Measurements from ENCODE around the gene KCNQ1.

Gene KCNQ1

DNA sequence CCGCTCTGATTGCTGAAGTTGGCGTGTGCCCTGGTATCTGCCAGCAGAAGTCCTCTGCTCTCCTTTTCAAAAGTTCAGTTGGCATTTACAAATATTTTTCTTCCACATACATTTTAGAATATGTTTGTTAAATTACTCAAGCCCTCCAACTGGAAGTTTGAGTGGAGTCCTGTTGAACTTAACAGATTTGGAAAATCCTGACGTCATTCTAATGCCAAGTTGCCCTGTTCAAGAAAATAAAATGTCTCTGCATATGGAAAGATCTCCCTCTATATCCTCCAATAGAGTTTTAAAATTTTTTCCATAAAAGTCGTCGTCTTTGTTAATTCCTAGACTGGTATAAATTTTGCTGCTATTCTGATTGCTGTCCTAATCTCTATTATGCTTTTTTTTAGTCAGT lies 251.6 kb downstream of the KCNQ1 start:
- no peak for DNase-seq (ENCODE audit: low read depth in 2 of 2)

DNA sequence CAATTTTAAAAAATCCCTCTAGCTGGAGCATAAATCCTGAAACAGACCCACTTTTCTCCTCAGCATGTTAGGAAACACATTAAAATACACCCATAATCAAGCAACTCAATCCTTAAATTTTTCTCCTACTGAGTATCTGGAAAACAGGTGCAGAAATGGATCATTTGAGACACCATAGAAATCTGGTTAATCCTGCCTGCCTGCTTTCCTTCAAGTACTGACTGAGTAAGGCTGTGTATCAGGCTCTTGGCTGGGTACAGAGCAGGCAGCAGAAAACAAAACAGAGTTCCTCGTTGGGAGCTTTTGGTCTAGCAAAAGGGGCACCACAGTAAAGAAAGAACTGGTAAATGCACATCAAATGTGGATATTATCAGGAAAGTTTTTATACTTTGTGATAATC lies 253.1 kb downstream of the KCNQ1 start:
- no peak for DNase-seq (ENCODE audit: low read depth in 2 of 2)

DNA sequence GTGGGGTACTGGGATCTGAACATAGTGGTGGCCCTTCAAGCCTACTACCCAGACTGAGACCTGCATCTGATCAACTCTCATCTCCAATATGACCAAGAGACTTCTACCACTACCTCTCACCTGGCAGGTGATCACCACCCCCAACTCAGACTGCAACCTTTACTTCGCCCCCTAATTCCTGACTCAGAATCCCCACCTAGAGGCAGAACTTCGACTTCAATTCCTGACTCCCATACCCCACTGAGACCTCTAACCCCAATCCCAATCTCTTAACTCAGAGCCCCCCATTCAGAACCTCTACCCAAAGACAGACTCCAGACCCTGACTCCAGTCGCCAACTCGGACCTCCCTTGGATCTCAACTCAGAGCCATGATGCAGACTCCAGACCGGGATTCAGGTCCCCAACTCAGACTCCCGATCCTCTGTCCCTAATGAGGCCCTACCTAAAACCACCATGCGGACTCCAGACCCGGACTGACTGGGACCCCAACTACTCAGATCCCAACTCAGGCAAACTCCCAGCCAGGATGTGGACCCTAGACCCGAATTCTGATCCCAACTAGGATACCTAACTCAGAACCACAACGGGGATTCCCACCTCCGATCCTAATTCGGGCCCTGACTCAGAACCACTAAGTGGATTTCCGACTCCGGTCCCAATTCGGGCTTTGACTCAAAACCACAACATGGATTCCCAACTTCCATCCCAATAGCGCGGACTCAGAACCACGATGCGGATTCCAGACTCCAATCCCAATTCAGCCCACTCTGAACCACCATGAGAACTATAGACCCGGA lies 253.8 kb downstream of the KCNQ1 start:
- no peak for DNase-seq (ENCODE audit: low read depth in 2 of 2)

DNA sequence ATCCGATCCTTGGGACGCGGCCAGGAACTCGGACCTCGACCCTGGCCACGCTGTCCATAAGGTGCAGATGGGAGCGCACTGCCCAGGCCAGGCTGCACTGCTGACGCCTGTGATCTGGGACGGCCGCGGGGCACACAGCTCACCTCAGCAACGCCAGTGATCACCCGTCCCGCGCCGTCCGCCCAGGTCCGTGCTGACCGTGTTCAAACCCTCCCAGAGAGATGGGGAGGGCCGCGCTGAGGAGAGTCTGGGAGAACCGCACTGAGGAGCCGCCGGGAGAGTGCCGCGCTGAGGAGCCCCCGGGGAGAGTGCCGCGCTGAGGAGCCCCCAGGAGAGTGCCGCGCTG lies 254.3 kb downstream of the KCNQ1 start:
- DNase-seq (ENCODE audit: low read depth in 2 of 2), result no peak

DNA sequence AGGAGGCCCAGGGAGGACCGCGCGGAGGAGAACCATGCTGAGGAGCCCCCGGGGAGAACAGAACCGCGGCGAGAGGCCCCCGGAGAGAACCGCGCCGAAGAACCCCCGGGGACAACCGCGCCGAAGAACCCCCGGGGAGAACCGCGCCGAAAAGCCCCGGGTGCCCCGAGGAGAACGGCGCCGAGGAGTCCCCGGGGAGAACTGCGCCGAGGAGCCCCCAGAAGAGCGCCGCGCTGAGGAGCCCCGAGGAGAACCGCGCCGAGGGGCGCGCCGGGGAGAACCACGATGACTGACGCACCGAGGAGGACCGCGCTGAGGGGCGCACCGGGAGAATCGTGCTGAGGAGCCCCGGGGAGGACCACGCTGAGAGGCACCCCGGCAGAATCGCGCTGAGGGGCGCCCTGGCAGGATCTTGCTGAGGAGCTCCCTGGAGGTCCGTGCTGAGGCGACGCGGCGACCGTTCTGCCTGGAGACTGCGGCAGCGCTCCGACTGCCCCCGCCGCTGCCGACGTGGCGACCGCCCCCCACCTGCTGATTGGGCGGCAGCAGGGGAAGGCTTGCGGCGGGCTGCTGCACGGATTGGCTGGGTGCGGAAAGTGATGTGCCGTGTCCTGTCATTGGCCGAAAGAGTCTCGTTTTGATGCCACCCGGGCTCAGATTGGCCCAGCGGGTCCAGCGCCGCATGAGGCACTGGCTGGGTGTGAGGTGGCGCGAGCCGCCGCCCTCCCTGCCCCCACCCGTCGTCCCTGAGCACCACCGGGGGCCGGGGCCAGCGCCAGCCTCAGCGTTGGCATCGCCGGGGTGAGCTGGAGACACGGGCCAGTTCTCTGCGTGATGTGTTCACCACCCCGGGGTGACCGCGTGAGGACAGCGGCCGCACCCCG lies 255.0 kb downstream of the KCNQ1 start, which contains the start of gene KCNQ1OT1:
TSS of gene KCNQ1OT1 (minus strand) at position 464 of the 884 bp plus-strand sequence.
- peak; percentile 69 for DNase-seq (ENCODE audit: low read depth in 2 of 2)

DNA sequence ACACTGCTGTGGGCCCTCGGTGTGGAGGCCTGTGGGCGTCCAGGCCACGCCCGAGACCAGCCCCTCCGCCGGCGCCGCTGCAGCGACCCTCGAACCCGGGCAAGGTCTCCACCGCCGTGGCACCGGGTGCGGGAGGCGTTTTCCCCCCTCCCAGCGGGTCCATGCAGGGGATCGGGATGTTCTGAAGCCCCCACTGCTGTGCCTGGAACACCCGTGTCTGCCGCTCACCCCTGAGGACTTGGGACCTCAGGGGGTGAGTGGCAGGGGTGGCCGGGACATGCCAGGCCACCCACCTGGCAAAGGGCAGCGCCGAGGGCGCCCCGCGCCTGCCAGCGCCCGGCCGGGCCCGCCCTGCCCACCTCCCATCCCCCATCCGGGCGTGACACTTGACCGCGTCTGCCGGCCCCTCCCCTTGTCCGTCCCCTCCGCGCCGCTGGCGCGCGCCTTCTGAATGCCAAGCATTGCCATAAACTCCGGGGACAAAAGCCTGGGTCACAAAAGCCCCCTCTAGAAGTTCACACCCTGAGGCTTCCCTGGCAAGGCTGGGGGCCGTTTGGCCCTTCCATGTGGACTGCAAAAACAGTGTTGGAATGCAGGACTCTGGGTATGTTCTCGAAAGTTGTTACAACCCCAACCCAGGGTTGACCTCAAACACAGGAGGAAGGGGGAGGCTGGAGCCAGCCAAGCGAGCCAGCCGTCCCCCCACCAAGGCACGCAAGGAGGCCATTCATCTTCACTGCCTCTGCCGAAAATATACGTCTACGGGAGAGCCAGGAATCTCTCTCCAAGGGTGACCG lies 255.8 kb downstream of the KCNQ1 start:
- peak in 1 of 2 donors; percentile 24 for DNase-seq (ENCODE audit: low read depth in 2 of 2)

DNA sequence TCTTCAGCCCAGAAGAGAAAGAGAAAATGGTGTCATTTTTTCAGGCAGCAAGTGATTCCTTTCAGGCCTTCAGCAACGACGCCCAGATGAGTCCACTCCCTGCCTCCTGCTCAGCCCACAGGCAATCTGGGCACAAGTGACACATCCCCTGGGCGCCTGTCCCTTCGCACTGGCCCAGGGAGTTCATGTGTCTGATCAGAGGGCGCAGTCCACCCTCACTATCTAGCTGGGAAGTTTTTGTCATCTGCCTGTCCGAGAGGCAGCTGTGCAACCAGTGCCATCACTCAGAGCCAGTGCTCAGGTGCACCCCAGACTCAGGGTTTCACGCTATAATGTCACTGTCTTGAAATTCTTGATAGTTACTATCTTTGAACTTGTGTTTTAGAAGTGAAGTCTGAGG lies 256.4 kb downstream of the KCNQ1 start:
- DNase-seq (ENCODE audit: low read depth in 2 of 2), result no peak

DNA sequence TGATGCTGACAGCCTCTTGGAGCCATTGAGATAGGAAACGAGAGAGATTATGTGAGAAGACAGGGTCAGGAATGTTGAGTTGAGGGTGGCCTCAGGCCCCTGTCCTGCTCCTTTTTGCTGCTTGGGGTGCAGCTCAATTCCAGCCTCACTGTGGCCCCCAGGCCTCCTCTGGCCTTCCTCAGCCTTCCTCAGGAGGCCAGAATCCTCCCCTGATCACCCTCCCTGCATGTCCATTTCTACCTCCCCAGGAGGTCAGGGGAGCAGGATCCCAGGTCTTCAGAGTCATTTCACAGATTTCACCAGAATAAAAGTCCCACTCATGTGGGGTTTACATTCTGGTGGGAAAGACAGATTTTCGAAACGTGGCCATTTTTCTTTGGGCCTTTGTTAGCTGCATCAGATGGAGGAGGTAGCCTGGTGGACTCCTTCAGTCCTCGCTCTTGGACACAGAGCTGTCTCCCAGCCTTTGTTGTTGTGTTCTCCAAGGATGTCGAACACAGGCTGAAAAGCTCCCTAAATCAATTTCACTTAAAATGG lies 257.2 kb downstream of the KCNQ1 start:
- DNase-seq (ENCODE audit: low read depth in 2 of 2), result no peak

DNA sequence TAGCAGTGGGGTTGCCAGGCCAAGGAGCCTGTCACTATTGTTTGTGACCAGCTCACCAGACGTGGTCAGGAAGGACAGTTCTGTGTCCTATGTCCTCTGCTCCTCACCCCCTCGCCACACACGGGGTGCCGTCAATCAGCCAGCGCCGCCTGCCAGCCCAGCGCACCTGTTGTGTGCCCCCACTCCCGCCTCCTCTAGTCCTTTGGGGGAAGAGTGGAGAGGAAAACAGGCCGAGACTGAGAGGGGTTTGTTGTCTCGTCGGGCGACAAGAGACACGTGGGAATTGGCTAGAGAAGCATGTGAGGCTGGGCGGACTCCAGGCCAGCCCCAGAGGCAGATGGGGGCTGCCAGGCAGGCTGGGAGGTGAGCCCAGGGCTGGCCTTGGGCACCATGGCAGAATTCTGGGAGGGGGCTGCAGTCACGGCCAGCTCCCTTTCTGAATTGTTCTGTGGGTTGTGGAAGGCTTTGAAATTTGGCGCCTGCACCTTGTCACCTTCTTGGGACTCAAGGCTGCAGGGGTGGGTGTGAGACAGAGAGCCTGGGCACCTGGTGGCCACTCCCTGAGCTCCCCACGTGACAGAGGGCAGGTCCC lies 258.1 kb downstream of the KCNQ1 start:
- no peak for DNase-seq (ENCODE audit: low read depth in 2 of 2)

DNA sequence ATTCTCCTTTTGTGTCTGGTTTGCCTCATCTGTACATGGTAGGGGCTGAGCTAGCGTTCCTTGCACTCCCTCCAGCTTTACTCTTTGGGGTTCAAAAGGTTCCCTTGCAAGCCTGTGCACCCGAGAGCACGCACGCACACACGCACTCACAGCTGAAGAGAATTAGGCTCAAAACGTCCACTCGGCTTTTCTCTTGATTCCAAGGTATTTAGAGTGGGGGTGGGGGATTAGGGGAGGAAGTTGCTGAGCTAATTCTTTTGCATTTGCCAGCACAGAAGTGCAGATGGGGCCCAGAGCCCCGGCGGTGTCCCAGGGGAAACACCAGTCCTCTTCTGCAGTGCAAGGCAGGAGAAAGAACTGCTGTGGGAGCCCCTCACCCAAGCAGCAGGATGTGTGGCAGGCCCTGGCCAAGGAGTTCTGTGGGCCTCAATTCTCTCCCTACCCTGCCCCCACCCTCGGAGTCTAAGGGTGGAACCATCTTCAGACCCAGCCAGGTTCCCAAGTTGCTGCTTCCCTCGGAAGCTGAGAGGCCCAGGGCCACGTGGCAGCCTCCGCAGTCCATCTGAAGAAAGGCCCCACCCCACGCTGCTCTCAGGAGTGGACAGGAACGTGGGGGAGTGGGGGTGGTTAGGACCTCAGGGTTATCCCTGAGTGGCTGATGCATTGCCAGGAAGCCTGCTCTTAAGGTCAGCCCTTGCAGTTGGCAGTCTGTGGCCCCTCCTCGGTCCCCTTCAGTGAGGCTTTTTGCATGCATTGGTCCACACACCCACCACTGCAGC lies 258.7 kb downstream of the KCNQ1 start:
- DNase-seq (ENCODE audit: low read depth in 2 of 2), result no peak

DNA sequence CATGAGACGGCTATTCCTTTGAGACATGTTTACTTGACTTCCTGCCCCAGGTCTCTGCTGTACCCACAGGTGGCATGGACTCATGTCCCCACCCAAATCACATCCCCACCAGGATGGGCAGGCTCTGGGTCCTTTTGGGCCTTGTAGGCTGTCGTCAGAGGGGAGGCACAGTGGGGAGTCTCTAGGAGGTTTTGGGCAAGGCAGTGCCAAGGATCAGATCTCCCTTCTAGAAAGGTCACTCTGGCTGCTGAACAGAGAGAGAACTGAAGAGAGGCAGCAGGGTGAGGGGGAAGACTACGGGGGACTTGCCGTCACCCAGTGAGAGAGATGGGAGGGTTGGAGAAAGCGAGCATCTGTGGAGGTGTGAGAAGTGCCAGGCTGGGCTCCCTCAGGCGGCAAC lies 259.5 kb downstream of the KCNQ1 start:
- no peak for DNase-seq (ENCODE audit: low read depth in 2 of 2)

DNA sequence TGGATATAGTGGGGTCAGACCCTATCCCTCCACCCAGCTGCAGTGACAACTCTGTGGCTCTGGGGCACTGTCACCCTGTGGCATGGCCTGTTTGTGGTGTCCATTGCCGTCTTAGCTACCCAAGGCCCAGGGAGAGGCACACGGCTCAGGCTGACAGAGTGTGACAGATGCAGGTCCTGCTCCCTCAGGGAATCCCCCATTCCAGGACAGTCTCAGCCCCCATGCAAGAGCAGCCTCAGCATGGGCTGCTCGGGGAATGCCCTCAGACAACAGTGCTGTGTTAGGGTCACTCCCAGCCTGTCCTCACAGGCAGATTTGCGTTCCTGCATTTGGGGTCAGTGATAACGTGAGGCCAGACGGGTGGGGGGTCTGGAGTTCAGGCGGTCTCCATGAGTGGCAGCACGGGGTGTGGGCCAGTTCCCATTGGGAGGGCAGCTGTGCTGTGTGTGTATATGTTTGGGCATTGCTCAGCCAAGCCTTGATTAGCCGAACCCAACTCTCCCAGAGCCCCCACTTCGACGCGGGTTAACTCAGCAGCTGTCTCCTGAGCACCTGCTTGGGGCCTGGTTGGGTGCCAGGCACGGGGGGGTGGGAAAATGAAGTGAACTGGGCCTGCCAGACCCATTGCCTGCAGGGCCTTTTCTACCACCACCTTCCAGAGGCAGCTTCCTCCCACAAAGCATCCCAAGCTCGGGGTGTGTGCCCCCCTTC lies 260.2 kb downstream of the KCNQ1 start:
- no peak for DNase-seq (ENCODE audit: low read depth in 2 of 2)

DNA sequence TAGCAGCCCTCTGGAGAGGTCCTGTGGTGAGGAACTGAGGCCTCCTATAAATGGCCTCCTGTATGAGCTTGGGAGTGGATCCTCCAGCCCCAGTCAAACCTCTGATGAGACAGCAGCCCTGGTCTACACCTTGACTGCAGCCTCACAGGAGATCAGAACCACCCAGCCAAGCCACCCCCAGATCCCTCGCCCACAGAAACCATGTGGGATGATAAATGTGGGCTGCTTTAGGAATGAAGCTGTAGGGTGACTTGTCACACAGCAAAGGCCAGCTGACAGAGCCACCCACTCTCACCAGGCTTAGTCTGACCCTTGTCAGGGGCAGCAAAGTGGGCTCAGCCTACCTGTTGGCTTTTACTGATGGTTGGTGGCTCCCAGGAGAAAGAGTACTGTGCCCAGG lies 261.5 kb downstream of the KCNQ1 start:
- DNase-seq (ENCODE audit: low read depth in 2 of 2), result no peak

DNA sequence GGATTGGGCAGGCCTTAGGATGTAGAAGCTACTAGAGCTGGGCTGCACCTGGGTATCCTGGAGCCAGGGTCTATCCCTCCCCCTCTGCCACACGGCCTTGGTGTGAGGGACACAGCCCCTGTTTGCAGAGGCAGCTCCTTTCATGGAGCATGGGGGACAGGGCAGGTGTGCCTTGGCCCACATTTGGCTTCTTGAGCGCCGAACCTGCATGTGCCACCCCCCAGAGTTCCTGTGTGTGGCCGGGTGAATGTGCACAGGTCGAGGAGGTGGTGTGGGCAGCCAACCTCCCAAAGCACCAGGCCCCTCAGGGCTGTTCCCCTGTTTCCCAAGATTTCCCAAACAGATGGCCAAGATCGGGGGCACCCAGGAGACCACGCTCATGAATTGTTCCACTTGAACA lies 262.9 kb downstream of the KCNQ1 start:
- DNase-seq (ENCODE audit: low read depth in 2 of 2), result no peak

DNA sequence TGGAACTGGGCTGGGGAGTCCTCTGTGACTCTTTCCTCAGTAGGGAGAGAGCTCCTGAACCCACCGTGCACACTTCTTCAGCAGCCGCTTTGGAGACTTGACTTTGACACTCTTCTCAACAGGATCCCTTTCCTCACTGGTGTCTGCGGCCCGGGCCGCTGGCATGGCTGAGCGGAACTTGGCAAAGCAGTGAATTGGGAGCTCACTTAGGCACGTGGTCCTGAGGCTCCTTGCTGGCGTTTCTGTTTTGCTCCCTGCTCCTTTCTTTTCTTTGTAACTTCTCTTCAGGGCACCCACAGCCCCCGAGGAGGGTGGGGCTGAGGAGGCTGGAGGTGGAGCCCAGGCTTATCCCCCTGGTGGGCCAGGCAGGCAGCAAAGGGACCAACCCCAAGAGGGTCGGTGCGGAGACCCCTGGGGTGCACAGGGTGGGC lies 263.4 kb downstream of the KCNQ1 start:
- DNase-seq (ENCODE audit: low read depth in 2 of 2), result no peak

DNA sequence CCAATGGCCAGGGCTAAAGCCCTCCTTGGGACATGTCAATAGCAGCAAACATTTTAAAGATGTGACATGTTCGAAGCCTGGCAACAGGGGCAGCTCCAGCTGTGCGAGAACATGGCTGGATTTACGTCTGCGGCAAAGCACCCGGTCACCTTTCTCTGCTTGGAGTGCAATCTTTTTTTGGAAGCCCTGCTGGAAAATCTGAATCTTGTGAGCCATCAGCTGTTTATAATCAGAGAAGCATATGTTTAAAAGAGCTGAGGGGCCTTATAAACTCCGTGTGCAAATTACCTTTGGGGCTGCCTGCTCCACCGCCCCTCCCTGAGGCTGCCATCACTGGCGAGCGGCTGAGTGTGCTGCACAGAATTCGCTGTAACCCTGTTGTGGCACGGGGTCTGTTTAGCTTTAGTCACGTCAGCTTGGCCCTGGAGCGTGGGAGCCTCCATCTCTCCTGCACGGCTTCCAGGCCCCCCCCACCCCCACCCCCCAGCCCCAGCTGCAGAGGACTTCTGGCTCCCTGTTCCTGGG lies 264.0 kb downstream of the KCNQ1 start:
- DNase-seq (ENCODE audit: low read depth in 2 of 2), result no peak

DNA sequence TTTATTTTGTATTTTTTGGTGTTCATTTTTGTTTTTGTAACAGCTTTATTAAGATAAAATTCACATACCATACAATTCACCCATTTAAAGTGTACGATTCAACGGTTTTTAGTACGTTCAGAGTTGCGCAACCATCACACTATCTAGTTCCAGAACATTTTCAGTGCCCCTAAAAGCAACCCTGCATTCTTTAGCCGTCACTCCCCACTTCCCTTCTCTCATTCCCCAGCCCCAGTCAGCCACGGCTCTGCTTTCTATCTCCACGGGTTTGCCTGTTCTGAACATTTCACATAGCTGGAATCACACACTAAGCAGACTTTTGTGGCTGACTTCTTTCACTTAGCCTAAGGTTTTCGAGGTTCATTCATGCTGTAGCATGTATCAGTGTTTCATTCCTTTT lies 264.6 kb downstream of the KCNQ1 start:
- no peak for DNase-seq (ENCODE audit: low read depth in 2 of 2)

DNA sequence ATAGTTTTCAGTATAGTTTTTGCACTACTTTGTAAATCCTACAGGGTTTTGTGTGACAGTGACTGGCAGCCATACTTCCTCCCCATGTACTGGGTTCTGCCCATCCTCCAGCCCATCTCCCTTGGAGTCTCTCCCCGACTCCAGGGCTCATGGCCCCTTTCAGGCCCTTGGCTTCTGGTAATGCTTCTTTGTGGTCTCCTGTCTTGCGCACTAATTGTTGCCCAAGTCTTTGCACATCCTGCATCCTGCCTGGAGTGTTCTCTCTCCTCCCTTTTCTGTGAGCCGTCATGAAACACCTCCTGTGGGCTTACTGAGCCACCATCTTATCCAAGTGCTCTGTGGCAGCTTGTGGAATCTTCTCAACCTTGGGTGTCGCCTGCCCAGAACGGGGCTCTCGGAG lies 266.4 kb downstream of the KCNQ1 start:
- DNase-seq (ENCODE audit: low read depth in 2 of 2), result no peak

DNA sequence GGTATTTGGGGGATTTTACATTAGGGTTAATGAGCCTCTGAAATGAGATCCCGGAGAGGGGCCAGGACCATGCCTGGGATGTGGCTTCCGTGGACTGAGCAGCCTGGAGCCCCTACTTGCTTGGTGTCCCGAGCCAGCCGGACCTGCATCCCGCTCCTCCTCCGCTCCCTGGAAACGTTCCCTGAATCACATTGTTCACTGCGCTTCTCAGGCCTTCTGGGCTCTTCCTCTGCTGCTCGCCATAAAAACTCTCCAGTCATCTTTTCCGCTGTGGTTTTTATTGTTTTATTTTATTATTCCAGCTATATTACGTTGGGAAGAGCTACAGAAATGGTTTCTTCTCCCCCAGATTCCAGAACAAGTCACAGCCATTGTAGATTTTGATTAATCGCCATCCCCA lies 268.3 kb downstream of the KCNQ1 start:
- DNase-seq (ENCODE audit: low read depth in 2 of 2), result no peak

All from activated CD4-positive, alpha-beta T cell treated with anti-CD3 and anti-CD28 coated beads for 24 hours (primary cell).